ENCODE data around the gene MAGI1. TPM values are rescaled to one million over a fixed set of nuclear protein-coding genes. Genes with fewer than 3 reads are reported as not detected.

Gene MAGI1
- total RNA-seq, 6 donors from 2014 or later: 33.0 to 72.9 (median 62.4) TPM

- DNase-seq (no peak), ATAC-seq (ENCODE audit: low FRiP score in 2 of 2) (no peak)
- TF ChIP-seq POLR2AphosphoS5 (IDR thresholded peaks at IDR 0.05) (no peak), CTCF (IDR thresholded peaks at IDR 0.05) (no peak), POLR2A (IDR thresholded peaks at IDR 0.05) (no peak), EP300 (IDR thresholded peaks at IDR 0.05) (no peak)
- no peak overlapping the region for H3K4me3 ChIP-seq
- H3K36me3 ChIP-seq: no peaks in the 10 kb centered on the region
- no peak overlapping the region for H3K27ac ChIP-seq
- 88% methylated on average over 2 of the region's 2 CpGs for WGBS, 2 donors
- H3K4me1 ChIP-seq: no peaks in the 10 kb centered on the region
- H3K9me3 ChIP-seq: no peaks in the 10 kb centered on the region
- H3K27me3 ChIP-seq: no peaks in the 10 kb centered on the region
These were observed 372.8 kb downstream of the MAGI1 start for GRCh38 chr3:65665915-65666314.

DNA sequence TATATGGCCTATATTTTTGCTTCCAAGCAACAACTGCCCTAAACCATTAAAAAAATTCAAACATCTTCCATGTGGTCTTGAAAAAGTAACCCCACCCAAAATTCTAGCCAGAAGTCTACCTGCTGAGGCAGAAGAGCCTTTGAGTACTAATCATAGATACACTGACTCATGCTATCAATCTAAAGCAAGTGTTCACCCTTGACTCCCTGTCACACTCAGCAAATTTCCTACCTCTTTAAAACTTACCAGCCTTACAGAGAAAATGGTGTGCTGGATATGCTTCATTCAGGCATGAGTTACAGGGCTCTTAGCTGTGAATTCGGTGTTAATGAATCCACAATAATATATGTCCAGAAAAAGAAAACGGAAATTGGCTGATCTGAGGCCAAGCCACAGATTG is 373.8 kb downstream of the MAGI1 start:
- TF ChIP-seq POLR2A (IDR thresholded peaks at IDR 0.05): no peak
- no peak for TF ChIP-seq CTCF (IDR thresholded peaks at IDR 0.05)
- TF ChIP-seq POLR2AphosphoS5 (IDR thresholded peaks at IDR 0.05): no peak
- TF ChIP-seq EP300 (IDR thresholded peaks at IDR 0.05): no peak
- no peak overlapping the region for H3K4me3 ChIP-seq
- WGBS, 2 donors: 90 to 96% methylated on average over 2 of the region's 2 CpGs
- no peaks in the 10 kb centered on the region for H3K4me1 ChIP-seq
- no peaks in the 10 kb centered on the region for H3K27me3 ChIP-seq
- ATAC-seq (ENCODE audit: low FRiP score in 2 of 2): no peak
- H3K9me3 ChIP-seq: no peaks in the 10 kb centered on the region
- H3K27ac ChIP-seq: no peak overlapping the region
- no peak for DNase-seq
- H3K36me3 ChIP-seq: no peaks in the 10 kb centered on the region

- ATAC-seq (ENCODE audit: low FRiP score in 2 of 2) (no peak), DNase-seq (no peak)
- no peak overlapping the region for H3K4me3 ChIP-seq
- H3K27ac ChIP-seq: no peak overlapping the region
- H3K9me3 ChIP-seq: no peaks in the 10 kb centered on the region
- TF ChIP-seq POLR2AphosphoS5 (IDR thresholded peaks at IDR 0.05) (no peak), POLR2A (IDR thresholded peaks at IDR 0.05) (no peak), CTCF (IDR thresholded peaks at IDR 0.05) (no peak), EP300 (IDR thresholded peaks at IDR 0.05) (no peak)
- no peaks in the 10 kb centered on the region for H3K4me1 ChIP-seq
- H3K36me3 ChIP-seq: no peaks in the 10 kb centered on the region
- WGBS, 2 donors: 80 to 81% methylated on average over 3 of the region's 3 CpGs
- H3K27me3 ChIP-seq: no peaks in the 10 kb centered on the region
These were observed 374.3 kb downstream of the MAGI1 start for GRCh38 chr3:65664446-65664845.

DNA sequence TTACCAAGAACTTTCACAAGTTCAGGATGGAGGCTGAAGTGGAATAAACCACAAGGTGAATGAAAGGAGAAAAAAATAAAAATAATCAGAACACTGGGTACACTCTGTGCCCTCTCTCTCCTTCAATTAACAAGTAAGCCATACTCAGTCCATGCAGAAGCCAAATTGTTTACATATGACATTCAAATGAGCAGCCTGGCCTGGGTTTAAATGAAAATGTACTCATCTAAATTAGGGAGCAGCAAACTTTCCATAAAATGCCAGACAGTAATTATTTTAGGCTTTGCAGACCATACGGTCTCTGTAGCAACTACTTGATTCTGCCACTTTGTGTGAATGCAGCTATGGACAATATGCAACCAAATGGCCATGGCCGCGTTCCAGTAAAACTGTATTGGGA is 376.6 kb downstream of the MAGI1 start:
- no peak for TF ChIP-seq POLR2AphosphoS5 (IDR thresholded peaks at IDR 0.05)
- TF ChIP-seq CTCF (IDR thresholded peaks at IDR 0.05): no peak
- TF ChIP-seq EP300 (IDR thresholded peaks at IDR 0.05): no peak
- TF ChIP-seq POLR2A (IDR thresholded peaks at IDR 0.05): no peak
- Histone ChIP-seq H3K27ac (no peak overlapping the region), H3K4me1 (no peaks in the 10 kb centered on the region), H3K9me3 (no peaks in the 10 kb centered on the region), H3K36me3 (no peaks in the 10 kb centered on the region), H3K4me3 (no peak overlapping the region), H3K27me3 (no peaks in the 10 kb centered on the region)
- ATAC-seq (ENCODE audit: low FRiP score in 2 of 2) (no peak), DNase-seq (no peak)
- 82 to 94% methylated on average over 3 of the region's 3 CpGs for WGBS, 2 donors

DNA sequence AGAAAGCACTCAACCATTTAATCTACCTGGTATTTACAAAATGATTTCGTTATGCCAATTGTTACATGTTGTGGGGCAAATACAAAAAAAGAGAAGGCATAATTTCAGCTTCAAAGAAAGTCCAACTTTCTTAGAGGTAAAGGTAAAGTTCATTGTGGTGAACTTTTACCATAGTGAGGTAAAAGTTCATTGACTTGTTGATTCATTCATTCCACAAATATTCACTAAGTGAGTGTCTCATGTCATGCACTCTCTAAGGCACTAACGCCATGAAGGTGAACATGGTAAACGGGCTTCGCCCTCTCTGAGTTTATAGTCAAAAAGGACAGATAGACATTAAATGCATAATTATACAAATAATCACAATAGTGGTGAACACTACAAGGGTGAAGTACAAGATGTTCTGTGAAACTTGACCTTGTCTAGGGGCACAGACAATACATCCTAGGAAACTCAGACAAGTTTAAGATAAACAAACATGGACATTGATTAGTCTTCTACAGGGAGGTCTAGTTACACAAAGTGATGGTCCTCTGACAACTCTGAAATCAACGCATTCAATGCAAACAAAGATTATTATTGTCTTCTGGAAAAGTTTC is 378.6 kb downstream of the MAGI1 start:
- WGBS, 2 donors: 85 to 89% methylated on average over 5 of the region's 5 CpGs
- ATAC-seq (ENCODE audit: low FRiP score in 2 of 2) (no peak), DNase-seq (no peak)
- no peak for TF ChIP-seq CTCF (IDR thresholded peaks at IDR 0.05)
- no peak for TF ChIP-seq POLR2A (IDR thresholded peaks at IDR 0.05)
- no peak for TF ChIP-seq EP300 (IDR thresholded peaks at IDR 0.05)
- TF ChIP-seq POLR2AphosphoS5 (IDR thresholded peaks at IDR 0.05): no peak
- Histone ChIP-seq H3K4me1 (no peaks in the 10 kb centered on the region), H3K27ac (no peak overlapping the region), H3K36me3 (no peaks in the 10 kb centered on the region), H3K9me3 (no peaks in the 10 kb centered on the region), H3K4me3 (no peak overlapping the region), H3K27me3 (no peaks in the 10 kb centered on the region)
